ENCODE data around the gene FBL. TPM values are rescaled to one million over a fixed set of nuclear protein-coding genes. Genes with fewer than 3 reads are reported as not detected.
"Not testable (repeated sequence)": the region's sequence is repeated elsewhere in the genome, so short reads cannot be mapped to it uniquely, and the experiment has no call there.

Gene FBL
- total RNA-seq, 1 experiment from 2014 or later, result 186 TPM

DNA sequence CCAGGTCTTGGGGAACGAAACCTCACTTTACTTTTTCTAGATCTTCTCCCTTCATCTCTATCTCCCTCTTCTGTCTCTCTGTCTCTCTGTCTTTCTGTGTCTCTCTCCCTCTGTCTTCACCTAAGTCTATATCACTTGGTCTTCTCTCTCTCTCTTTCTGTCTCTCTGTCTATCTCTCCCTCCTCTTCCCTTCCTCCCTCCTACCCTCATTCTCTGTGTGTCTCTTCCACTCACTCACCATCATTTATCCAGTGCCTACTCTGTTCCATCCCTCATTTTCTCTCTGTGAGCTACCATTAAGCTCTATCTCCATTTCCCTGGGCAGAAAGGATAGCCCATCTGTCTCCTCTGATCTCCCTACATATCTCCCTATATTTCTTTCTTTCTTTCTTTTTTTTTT lies 32.2 kb upstream of the FBL start:
- BruUV-seq (replicated peaks), result no TSS peak
- H3K79me2 ChIP-seq (ENCODE audit: low read length), result no peaks in the 10 kb centered on the region
- DNase-seq (no peak), ATAC-seq (no peak)
- intact Hi-C loops (cut with micrococcal nuclease), result no loop called here
- ChIA-PET CTCF (no interaction called here), POLR2A (ENCODE audit: unreplicated experiment) (no interaction called here)
- no peaks in the 10 kb centered on the region for H3K36me3 ChIP-seq (ENCODE audit: low read depth, low read length)
- no peaks in the 10 kb centered on the region for H3K9me3 ChIP-seq (ENCODE audit: low read length)
- no peak overlapping the region for H3K4me3 ChIP-seq (ENCODE audit: low read length)
- no peak overlapping the region for H3K9ac ChIP-seq (ENCODE audit: low read length)
- no peaks in the 10 kb centered on the region for H3K9me2 ChIP-seq (replicated peaks; ENCODE audit: low read length)
- H3K4me2 ChIP-seq (ENCODE audit: low read length), result no peak overlapping the region
- TF ChIP-seq, protein P1, sequence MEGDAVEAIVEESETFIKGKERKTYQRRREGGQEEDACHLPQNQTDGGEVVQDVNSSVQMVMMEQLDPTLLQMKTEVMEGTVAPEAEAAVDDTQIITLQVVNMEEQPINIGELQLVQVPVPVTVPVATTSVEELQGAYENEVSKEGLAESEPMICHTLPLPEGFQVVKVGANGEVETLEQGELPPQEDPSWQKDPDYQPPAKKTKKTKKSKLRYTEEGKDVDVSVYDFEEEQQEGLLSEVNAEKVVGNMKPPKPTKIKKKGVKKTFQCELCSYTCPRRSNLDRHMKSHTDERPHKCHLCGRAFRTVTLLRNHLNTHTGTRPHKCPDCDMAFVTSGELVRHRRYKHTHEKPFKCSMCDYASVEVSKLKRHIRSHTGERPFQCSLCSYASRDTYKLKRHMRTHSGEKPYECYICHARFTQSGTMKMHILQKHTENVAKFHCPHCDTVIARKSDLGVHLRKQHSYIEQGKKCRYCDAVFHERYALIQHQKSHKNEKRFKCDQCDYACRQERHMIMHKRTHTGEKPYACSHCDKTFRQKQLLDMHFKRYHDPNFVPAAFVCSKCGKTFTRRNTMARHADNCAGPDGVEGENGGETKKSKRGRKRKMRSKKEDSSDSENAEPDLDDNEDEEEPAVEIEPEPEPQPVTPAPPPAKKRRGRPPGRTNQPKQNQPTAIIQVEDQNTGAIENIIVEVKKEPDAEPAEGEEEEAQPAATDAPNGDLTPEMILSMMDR (conservative IDR thresholded peaks at IDR 0.05; ENCODE audit: low read depth, low read length), result no peak
- TF ChIP-seq EZH2 (IDR thresholded peaks at IDR 0.05; ENCODE audit: low read length, unreplicated experiment) (no peak), EZH2phosphoT487 (IDR thresholded peaks at IDR 0.05; ENCODE audit: borderline replicate concordance, low read length) (no peak)
- no peak overlapping the region for H2AFZ ChIP-seq (ENCODE audit: low read length)
- no peaks in the 10 kb centered on the region for H3K4me1 ChIP-seq (ENCODE audit: insufficient read depth, low read length)
- no peak overlapping the region for H3K27ac ChIP-seq (ENCODE audit: low read length)
- H3K27me3 ChIP-seq (ENCODE audit: low read length), result no peaks in the 10 kb centered on the region
- no peaks in the 10 kb centered on the region for H4K20me1 ChIP-seq (ENCODE audit: low read length)
- H3F3A ChIP-seq (ENCODE audit: low read length, unreplicated experiment), result no peaks in the 10 kb centered on the region

DNA sequence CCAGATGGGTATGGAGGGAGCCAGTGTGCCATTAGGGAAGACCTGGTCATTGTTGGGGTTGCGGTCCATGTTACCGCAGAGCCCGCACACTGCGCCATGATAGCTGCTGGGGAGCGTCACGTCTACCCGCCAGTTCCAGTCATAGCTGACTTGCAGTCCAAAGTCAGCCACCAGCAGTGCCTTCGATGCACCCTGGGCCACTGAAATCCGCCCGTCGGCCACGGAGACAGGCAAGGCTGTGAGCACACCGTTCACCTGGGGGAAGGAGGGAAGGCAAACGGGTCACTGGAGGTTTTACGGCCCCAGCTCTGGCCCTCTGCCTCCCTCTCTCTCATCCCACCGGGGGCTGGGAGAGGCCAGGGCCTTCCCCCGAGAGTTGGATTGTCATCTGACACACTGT lies 31.8 kb upstream of the FBL start:
- H3K4me2 ChIP-seq (ENCODE audit: low read length); H2AFZ ChIP-seq (ENCODE audit: low read length); ATAC-seq; intact Hi-C loops (cut with micrococcal nuclease); DNase-seq; H3K9me2 ChIP-seq (replicated peaks; ENCODE audit: low read length); H3K4me1 ChIP-seq (ENCODE audit: insufficient read depth, low read length); BruUV-seq (replicated peaks); CTCF ChIA-PET; H3K27ac ChIP-seq (ENCODE audit: low read length); H3K4me3 ChIP-seq (ENCODE audit: low read length); H3F3A ChIP-seq (ENCODE audit: low read length, unreplicated experiment); H3K79me2 ChIP-seq (ENCODE audit: low read length); H4K20me1 ChIP-seq (ENCODE audit: low read length); H3K27me3 ChIP-seq (ENCODE audit: low read length); POLR2A ChIA-PET (ENCODE audit: unreplicated experiment); H3K9ac ChIP-seq (ENCODE audit: low read length); H3K9me3 ChIP-seq (ENCODE audit: low read length); H3K36me3 ChIP-seq (ENCODE audit: low read depth, low read length): not testable (repeated sequence)

DNA sequence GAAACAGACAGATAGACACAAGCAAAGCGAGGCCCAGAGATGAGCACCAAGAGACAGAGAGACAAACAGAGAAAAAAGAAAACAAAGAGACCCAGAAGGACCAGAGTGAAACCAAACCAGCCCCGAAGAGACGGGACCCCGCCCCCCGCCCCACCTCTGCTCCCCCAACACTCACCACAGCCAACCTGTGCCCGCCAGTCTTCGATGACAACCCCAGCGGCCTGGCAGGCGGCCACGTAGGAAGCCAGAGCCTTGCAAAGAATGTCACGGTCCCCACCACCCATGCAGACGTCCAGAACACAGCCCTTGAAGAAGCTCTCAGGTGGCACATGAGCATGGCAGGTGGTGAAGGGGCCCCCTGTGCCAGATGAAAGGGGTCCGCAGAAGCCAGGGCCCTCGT lies 31.3 kb upstream of the FBL start:
- H3K36me3 ChIP-seq (ENCODE audit: low read depth, low read length); POLR2A ChIA-PET (ENCODE audit: unreplicated experiment); intact Hi-C loops (cut with micrococcal nuclease): not testable (repeated sequence)

DNA sequence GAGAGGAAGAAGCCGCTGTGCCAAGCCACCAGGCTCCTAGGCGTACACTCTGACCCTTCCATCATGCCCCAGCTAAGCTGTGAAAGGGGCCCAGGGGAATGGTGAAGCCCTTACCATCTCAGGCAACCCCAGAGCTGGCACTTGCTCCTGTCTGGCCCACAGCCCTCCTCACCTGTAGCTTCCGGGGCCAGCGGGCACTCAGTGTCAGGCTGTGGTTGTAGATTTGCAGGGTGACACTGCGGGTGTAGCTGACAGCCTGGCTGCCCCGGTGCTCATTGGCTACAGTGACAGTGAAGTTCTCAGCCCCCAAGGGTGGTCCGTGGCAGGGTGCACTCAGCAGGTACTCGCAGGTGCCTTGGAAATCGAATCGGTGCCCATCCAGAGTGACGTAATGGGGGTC lies 30.3 kb upstream of the FBL start:
- H3K9me3 ChIP-seq (ENCODE audit: low read length); H4K20me1 ChIP-seq (ENCODE audit: low read length); H3K4me3 ChIP-seq (ENCODE audit: low read length); CTCF ChIA-PET; H2AFZ ChIP-seq (ENCODE audit: low read length); H3K27ac ChIP-seq (ENCODE audit: low read length); H3K9ac ChIP-seq (ENCODE audit: low read length); H3K36me3 ChIP-seq (ENCODE audit: low read depth, low read length); DNase-seq; intact Hi-C loops (cut with micrococcal nuclease); H3K9me2 ChIP-seq (replicated peaks; ENCODE audit: low read length); ATAC-seq; H3F3A ChIP-seq (ENCODE audit: low read length, unreplicated experiment); H3K27me3 ChIP-seq (ENCODE audit: low read length); BruUV-seq (replicated peaks); POLR2A ChIA-PET (ENCODE audit: unreplicated experiment); H3K4me2 ChIP-seq (ENCODE audit: low read length); H3K4me1 ChIP-seq (ENCODE audit: insufficient read depth, low read length); H3K79me2 ChIP-seq (ENCODE audit: low read length): not testable (repeated sequence)

More for the DNA sequence above, 31.3 kb upstream of the FBL start:
- H3F3A ChIP-seq (ENCODE audit: low read length, unreplicated experiment); H3K27me3 ChIP-seq (ENCODE audit: low read length); BruUV-seq (replicated peaks); H3K4me1 ChIP-seq (ENCODE audit: insufficient read depth, low read length); H2AFZ ChIP-seq (ENCODE audit: low read length); ATAC-seq; H3K79me2 ChIP-seq (ENCODE audit: low read length); H4K20me1 ChIP-seq (ENCODE audit: low read length); H3K4me2 ChIP-seq (ENCODE audit: low read length); H3K4me3 ChIP-seq (ENCODE audit: low read length); H3K27ac ChIP-seq (ENCODE audit: low read length); DNase-seq; H3K9me3 ChIP-seq (ENCODE audit: low read length); H3K9ac ChIP-seq (ENCODE audit: low read length); H3K9me2 ChIP-seq (replicated peaks; ENCODE audit: low read length): not testable (repeated sequence)
- CTCF ChIA-PET, result interaction anchor here (0.7 kb wide), 1 partner anchor 70 kb away, joined by 10 read pairs; no protein-coding TSS in a partner anchor

DNA sequence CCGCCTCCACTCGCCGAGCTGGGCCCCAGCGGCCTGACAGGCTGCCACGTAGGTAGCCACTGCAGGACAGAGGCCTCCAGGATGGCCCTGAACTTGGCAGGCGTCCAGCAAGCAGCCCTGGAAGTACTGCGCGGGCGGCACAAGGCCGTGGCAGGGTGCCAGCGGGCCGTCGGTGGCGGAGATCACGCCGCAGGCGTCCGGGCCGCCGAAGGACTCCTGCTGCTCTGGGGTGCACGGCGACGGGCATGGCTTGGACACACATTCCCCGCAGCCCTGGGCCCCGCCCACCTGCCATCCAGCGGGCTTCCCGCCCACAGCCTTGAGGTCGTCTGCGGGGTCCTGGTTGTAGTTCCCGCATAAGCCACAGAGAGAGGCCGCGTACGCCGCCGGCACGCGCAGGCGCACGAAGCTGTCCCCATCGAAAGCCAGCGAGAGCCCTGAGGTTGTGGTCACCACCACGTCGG lies 29.3 kb upstream of the FBL start:
- H3K4me2 ChIP-seq (ENCODE audit: low read length); H3K36me3 ChIP-seq (ENCODE audit: low read depth, low read length); DNase-seq; H3K4me1 ChIP-seq (ENCODE audit: insufficient read depth, low read length); H3K4me3 ChIP-seq (ENCODE audit: low read length); BruUV-seq (replicated peaks); POLR2A ChIA-PET (ENCODE audit: unreplicated experiment); CTCF ChIA-PET; ATAC-seq; H3K27ac ChIP-seq (ENCODE audit: low read length); H4K20me1 ChIP-seq (ENCODE audit: low read length); H3K9me3 ChIP-seq (ENCODE audit: low read length); H3K79me2 ChIP-seq (ENCODE audit: low read length); H3K9me2 ChIP-seq (replicated peaks; ENCODE audit: low read length); H3K9ac ChIP-seq (ENCODE audit: low read length); H3K27me3 ChIP-seq (ENCODE audit: low read length); intact Hi-C loops (cut with micrococcal nuclease); H3F3A ChIP-seq (ENCODE audit: low read length, unreplicated experiment); H2AFZ ChIP-seq (ENCODE audit: low read length): not testable (repeated sequence)

Data from PC-3 (cell line).